RPMI8226 (cell line): ENCODE measurements around the gene SMARCC2.

Experiments used
- DNase-seq: peaks from one replicate; pipeline ENCODE4 v3.0.0-alpha.2; 2015

Gene SMARCC2

GRCh38 chr12:56118688-56119357 is 70.5 kb downstream of the SMARCC2 start:
- DNase-seq = no peak

DNA sequence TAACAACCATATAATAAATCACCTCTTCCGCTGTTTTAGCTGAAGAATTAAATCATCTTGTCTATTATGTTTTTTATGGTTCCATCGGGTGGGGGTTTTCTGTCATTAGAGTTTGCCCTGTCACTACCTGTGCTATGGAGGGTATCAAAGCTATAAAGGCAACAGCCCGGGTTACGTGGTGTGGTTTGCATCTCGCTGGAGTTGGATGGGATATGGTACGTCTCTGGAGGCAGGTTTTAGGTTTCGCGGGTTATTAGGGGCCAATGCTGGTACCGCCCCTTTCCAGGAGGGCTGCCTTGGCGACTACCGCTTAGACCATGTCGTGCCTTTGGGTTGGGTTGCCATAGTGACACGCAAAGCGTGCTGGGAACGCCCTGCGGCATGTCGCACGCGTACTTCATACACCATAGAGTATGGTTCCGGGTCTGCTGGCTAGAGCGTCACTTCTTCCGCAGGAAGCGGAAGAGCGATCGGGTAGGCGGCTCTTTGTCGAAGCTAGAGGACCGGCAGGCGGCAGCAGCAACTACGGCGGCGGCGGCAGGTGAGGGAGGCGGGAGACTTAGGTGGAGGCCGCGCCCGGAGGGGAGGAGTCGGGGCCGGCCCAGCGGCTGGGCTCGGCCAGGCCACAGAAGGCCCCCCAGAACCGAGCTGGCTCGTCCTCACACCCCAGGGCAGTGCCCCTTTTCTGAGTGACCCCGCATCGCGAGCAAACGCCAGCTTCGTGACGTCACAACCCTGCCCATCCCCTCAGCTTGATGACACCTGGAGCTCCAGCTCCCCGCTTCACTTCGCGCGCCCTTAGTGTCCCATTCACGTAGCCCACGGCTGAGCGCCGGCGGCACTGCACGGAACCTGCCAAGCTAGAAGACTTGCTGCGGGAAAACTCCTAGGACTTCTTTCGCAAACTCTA is 71.2 kb downstream of the SMARCC2 start, which contains the start of gene ZC3H10:
TSS of gene ZC3H10 (plus strand) at position 489 of the 910 bp plus-strand sequence. CDS start 2,297 bp downstream, outside the sequence.
- peak; percentile 100 for DNase-seq

GRCh38 chr12:56117082-56117706 is 72.1 kb downstream of the SMARCC2 start:
- peak; percentile 11 for DNase-seq

DNA sequence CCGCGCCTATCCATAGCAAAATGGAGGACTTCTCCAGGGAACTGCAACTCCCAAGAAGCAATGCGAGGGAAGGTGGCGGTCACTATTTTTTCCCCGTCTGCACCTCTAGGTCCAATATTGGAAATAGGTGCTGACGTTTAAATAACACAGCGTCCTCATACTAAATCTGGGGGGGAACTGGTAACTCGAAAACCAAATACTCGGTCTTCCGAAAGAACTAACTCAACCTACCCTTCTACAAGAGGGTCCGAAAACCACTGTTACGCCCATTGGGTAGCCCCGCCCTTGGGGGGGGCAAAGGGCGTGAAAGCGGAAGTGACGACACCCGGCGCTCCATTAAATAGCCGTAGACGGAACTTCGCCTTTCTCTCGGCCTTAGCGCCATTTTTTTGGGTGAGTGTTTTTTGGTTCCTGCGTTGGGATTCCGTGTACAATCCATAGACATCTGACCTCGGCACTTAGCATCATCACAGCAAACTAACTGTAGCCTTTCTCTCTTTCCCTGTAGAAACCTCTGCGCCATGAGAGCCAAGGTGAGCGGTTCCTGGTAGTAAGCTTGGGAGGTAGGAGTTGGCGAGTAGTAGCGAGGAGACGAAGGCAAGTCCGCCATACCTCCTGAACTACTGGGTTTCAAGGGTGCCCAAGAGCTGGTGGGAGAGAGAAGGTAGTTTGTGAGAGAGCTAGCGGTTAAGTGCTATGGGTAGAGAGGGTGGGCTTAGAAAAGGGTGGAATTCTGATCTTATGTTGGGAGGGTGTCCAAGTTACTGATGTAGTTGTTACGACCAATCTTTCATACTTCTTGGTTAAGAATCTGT is 72.8 kb downstream of the SMARCC2 start, which contains the start of gene RPL41:
TSS of gene RPL41 (plus strand) at position 367 of the 815 bp plus-strand sequence.
- peak; percentile 96 for DNase-seq

GRCh38 chr12:56115329-56115728 is 74.0 kb downstream of the SMARCC2 start:
- no peak for DNase-seq

DNA sequence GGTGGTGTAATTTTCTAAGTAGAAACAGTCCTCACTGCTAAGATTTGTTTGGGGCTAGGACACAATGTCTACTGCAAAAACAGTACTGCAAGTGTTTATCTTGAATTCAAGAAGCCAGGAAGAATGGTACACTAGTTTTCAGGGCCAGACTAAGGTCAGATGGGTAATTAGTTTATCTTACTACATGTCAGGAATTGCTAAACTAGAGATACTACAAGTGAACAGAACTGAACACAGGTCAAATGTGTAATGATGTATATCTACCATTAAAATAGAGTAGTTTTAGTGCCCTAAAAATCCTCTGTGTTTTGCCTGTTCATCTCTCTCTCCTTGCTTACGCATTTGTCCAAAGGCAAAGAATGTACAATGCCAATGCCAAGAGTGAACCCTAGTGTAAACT is 75.2 kb downstream of the SMARCC2 start:
- DNase-seq = no peak
